DND-41 (cell line): ENCODE data around the gene GCH1.

ENCODE experiments used
- ATAC-seq: fragments of 200-7000 bp; cut with Tn5 transposase; 3 replicates; pipeline ENCODE4 v1.9.1; 2021; ENCODE audit warnings: low read depth; ENCODE audit not compliant: insufficient read depth
- DNase-seq: peaks from one replicate; pipeline ENCODE4 v3.0.0-alpha.2; 2020
- H2AFZ ChIP-seq: 2 replicates; pipeline ENCODE4 v1.6.0; 2012; ENCODE audit warnings: low read depth, low read length
- H3K27ac ChIP-seq: 2 replicates; pipeline ENCODE4 v1.5.1; 2012; ENCODE audit warnings: low read length, inconsistent platforms
- H3K27me3 ChIP-seq: fragments of 200-600 bp; sonication (generic); 2 replicates; pipeline ENCODE4 v1.6.0; 2012; ENCODE audit warnings: low read length, mild to moderate bottlenecking, inconsistent platforms; ENCODE audit not compliant: insufficient read depth, poor library complexity
- H3K36me3 ChIP-seq: 2 replicates; pipeline ENCODE4 v1.5.1; 2012; ENCODE audit warnings: low read length, inconsistent platforms; ENCODE audit not compliant: insufficient read depth
- H3K4me1 ChIP-seq: 2 replicates; pipeline ENCODE4 v1.5.1; 2012; ENCODE audit warnings: mild to moderate bottlenecking, low read length; ENCODE audit not compliant: insufficient read depth
- H3K4me2 ChIP-seq: 2 replicates; pipeline ENCODE4 v1.6.0; 2012; ENCODE audit warnings: mild to moderate bottlenecking, moderate library complexity, low read length, inconsistent platforms; ENCODE audit not compliant: insufficient read depth
- H3K4me3 ChIP-seq, 2 experiments: fragments of 200-600 bp in 1 of 2; shearing (Covaris generic) in 1 of 2; 2 replicates each; pipeline ENCODE4 v1.5.1; 2012 to 2016; ENCODE audit warnings: inconsistent platforms in 2 of 2, low read length in 2 of 2, mild to moderate bottlenecking in 2 of 2, low read depth in 1 of 2, moderate library complexity in 1 of 2
- H3K79me2 ChIP-seq: 2 replicates; pipeline ENCODE4 v1.6.0; 2012; ENCODE audit warnings: low read length, inconsistent platforms; ENCODE audit not compliant: insufficient read depth
- H3K9ac ChIP-seq: 2 replicates; pipeline ENCODE4 v1.6.0; 2012; ENCODE audit warnings: low read depth, mild to moderate bottlenecking, inconsistent platforms, low read length, moderate library complexity
- H3K9me3 ChIP-seq: 2 replicates; pipeline ENCODE4 v1.5.1; 2012; ENCODE audit warnings: low read length, moderate library complexity, mild to moderate bottlenecking, inconsistent platforms; ENCODE audit not compliant: insufficient read depth, severe bottlenecking
- H4K20me1 ChIP-seq: 2 replicates; pipeline ENCODE4 v1.6.0; 2012; ENCODE audit warnings: low read length; ENCODE audit not compliant: insufficient read depth
- CTCF ChIP-seq: IDR thresholded peaks from 2 replicates; pipeline ENCODE4 v1.5.1; 2012; ENCODE audit warnings: borderline replicate concordance, low read length, moderate library complexity, mild to moderate bottlenecking; ENCODE audit not compliant: poor library complexity, severe bottlenecking; ENCODE audit errors: extremely low read depth
- EZH2 ChIP-seq: IDR thresholded peaks from 3 replicates; pipeline ENCODE4 v1.6.1; 2012; ENCODE audit warnings: borderline replicate concordance, low read depth, mild to moderate bottlenecking, moderate library complexity, low read length, inconsistent platforms; ENCODE audit not compliant: severe bottlenecking

GCH1 gene

GRCh38 chr14:54895683-54896082 is 6.9 kb downstream of the GCH1 start:
- TF ChIP-seq EZH2 (no peak), CTCF (no peak)
- no peak overlapping the region for H3K9ac ChIP-seq
- H3K4me3 ChIP-seq = no peak overlapping the region
- H3K4me2 ChIP-seq = no peak overlapping the region
- no peaks in the 10 kb centered on the region for H3K36me3 ChIP-seq
- peaks cover 5% of the 10 kb centered on the region; the same call in 1 of the 2 replicates for H4K20me1 ChIP-seq
- H3K27me3 ChIP-seq = no peaks in the 10 kb centered on the region
- no peaks in the 10 kb centered on the region for H3K9me3 ChIP-seq
- H2AFZ ChIP-seq = no peak overlapping the region
- no peak overlapping the region for H3K27ac ChIP-seq
- H3K79me2 ChIP-seq = peaks cover 13% of the 10 kb centered on the region; the same call in 1 of the 2 replicates
- DNase-seq (no peak), ATAC-seq (no peak)
- peaks cover 5% of the 10 kb centered on the region for H3K4me1 ChIP-seq

GRCh38 chr14:54894995-54895394 is 7.6 kb downstream of the GCH1 start:
- H3K27ac ChIP-seq = no peak overlapping the region
- peaks cover 13% of the 10 kb centered on the region; the same call in 1 of the 2 replicates for H3K79me2 ChIP-seq
- H3K9me3 ChIP-seq = no peaks in the 10 kb centered on the region
- H2AFZ ChIP-seq = no peak overlapping the region
- no peaks in the 10 kb centered on the region for H3K4me1 ChIP-seq
- H4K20me1 ChIP-seq = peaks cover 5% of the 10 kb centered on the region; the same call in 1 of the 2 replicates
- H3K9ac ChIP-seq = no peak overlapping the region
- H3K4me2 ChIP-seq = no peak overlapping the region
- no peak overlapping the region for H3K4me3 ChIP-seq
- H3K36me3 ChIP-seq = no peaks in the 10 kb centered on the region
- ATAC-seq = no peak
- TF ChIP-seq CTCF (no peak), EZH2 (no peak)
- no peaks in the 10 kb centered on the region for H3K27me3 ChIP-seq
- DNase-seq = no peak

- no peak overlapping the region for H3K4me3 ChIP-seq
- no peaks in the 10 kb centered on the region for H3K4me1 ChIP-seq
- H3K9me3 ChIP-seq = no peaks in the 10 kb centered on the region
- ATAC-seq = peak; percentile 84; the same call in 2 of the 3 replicates
- H3K27ac ChIP-seq = no peak overlapping the region
- DNase-seq = peak; percentile 20
- H3K36me3 ChIP-seq = no peaks in the 10 kb centered on the region
- peaks cover 5% of the 10 kb centered on the region; the same call in 1 of the 2 replicates for H4K20me1 ChIP-seq
- H3K27me3 ChIP-seq = no peaks in the 10 kb centered on the region
- H3K9ac ChIP-seq = no peak overlapping the region
- H3K79me2 ChIP-seq = peaks cover 20% of the 10 kb centered on the region; the same call in 1 of the 2 replicates
- no peak overlapping the region for H2AFZ ChIP-seq
- no peak overlapping the region for H3K4me2 ChIP-seq
- no peak for TF ChIP-seq EZH2
- peak; percentile 81 for TF ChIP-seq CTCF
These were observed 9.4 kb downstream of the GCH1 start for GRCh38 chr14:54893151-54893760.
